Liver (tissue), 3 donors: ENCODE data around the gene RELN.

ENCODE experiments used
- EGR1 ChIP-seq, 2 donors: IDR thresholded peaks; 2 replicates each; pipeline ENCODE4 v1.6.1; 2016 to 2018; ENCODE audit warnings: antibody characterized with exemption in 2 of 2, low read depth in 2 of 2
- FOXA1 ChIP-seq: IDR thresholded peaks from 2 replicates; pipeline ENCODE4 v1.6.1; 2016; ENCODE audit warnings: antibody characterized with exemption
- RAD21 ChIP-seq, 2 donors: IDR thresholded peaks; 2 replicates each; pipeline ENCODE4 v1.6.1; 2016; ENCODE audit warnings: antibody characterized with exemption in 2 of 2, mild to moderate bottlenecking in 2 of 2
- TAF1 ChIP-seq: conservative IDR thresholded peaks from 2 replicates; pipeline ENCODE4 v1.6.1; 2016; ENCODE audit warnings: antibody characterized with exemption, mild to moderate bottlenecking
- TF ChIP-seq, protein P1 (sequence below): fragments of 150-350 bp; IDR thresholded peaks from 2 replicates; pipeline ENCODE4 v1.5.1; 2017; ENCODE audit warnings: improper control_type of control experiment, low read depth, low read length; ENCODE audit not compliant: missing input control
- TF ChIP-seq, protein P2 (sequence below): IDR thresholded peaks from 2 replicates; pipeline ENCODE4 v1.6.1; 2016; ENCODE audit warnings: antibody characterized with exemption
- TF ChIP-seq, protein P3 (sequence below): IDR thresholded peaks from 2 replicates; pipeline ENCODE4 v1.6.1; 2016; ENCODE audit warnings: antibody characterized with exemption
- donor health status: healthy.
- donor health status: healthy.

DNA sequence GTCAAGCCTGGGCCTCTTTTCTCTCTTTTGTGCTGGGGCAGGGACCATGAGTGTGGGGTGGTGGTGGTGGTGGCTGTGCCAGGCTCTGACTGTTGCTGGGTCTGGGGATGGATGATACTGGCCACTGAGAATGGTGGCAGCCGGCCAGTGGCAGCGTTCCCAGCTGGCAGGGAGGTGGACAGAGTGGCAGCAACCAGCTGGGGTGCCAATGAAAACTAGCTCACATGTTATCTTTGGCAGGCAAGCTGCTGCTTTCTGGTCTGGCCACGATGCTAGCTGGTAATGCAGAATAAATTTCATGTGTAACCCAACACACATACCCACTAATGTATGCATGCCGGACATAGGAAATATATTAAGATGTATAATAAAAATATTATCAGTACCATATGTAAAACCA, 448.4 kb downstream of the RELN start:
- TF ChIP-seq TAF1 (no peak), RAD21 (IDR thresholded peaks at IDR 0.05) (no peak), FOXA1 (no peak), EGR1 (IDR thresholded peaks at IDR 0.05; ENCODE audit: low read depth in 2 of 2) (no peak)
- TF ChIP-seq, protein P1, sequence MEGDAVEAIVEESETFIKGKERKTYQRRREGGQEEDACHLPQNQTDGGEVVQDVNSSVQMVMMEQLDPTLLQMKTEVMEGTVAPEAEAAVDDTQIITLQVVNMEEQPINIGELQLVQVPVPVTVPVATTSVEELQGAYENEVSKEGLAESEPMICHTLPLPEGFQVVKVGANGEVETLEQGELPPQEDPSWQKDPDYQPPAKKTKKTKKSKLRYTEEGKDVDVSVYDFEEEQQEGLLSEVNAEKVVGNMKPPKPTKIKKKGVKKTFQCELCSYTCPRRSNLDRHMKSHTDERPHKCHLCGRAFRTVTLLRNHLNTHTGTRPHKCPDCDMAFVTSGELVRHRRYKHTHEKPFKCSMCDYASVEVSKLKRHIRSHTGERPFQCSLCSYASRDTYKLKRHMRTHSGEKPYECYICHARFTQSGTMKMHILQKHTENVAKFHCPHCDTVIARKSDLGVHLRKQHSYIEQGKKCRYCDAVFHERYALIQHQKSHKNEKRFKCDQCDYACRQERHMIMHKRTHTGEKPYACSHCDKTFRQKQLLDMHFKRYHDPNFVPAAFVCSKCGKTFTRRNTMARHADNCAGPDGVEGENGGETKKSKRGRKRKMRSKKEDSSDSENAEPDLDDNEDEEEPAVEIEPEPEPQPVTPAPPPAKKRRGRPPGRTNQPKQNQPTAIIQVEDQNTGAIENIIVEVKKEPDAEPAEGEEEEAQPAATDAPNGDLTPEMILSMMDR: no peak
- TF ChIP-seq, protein P2, sequence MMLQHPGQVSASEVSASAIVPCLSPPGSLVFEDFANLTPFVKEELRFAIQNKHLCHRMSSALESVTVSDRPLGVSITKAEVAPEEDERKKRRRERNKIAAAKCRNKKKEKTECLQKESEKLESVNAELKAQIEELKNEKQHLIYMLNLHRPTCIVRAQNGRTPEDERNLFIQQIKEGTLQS: no peak
- TF ChIP-seq, protein P3, sequence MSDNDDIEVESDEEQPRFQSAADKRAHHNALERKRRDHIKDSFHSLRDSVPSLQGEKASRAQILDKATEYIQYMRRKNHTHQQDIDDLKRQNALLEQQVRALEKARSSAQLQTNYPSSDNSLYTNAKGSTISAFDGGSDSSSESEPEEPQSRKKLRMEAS: no peak
